ENCODE data around the gene RNF38. TPM values are rescaled to one million over a fixed set of nuclear protein-coding genes. Genes with fewer than 3 reads are reported as not detected.

The RNF38 gene
- polyA plus RNA-seq, 1 donor from 2014 or later = 61.9 TPM

DNA sequence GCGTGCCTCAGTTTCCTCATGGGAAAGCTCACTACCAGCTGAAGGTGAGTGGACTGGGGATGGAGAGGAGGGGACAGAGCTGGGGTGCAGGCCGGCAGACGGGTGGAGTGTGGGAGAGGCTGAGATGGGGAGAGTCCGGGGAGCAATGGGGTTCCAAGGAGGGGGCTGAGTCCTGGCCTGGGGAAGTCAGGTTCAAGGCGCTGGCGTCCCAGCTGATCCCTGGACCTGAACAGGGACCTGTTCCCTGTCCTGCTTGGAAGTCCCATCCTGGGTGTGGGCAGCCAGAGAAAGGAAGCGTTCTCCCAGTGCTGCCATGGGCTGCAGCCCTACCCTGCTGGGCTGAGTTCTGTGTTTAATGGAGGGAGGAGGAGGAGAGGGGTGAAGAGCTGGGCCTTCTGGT, 80.9 kb downstream of the RNF38 start:
- no peaks in the 10 kb centered on the region for H3K36me3 ChIP-seq (ENCODE audit: insufficient read depth, low read length)
- H3K27me3 ChIP-seq (ENCODE audit: insufficient read depth, low read depth, low read length) = no peaks in the 10 kb centered on the region
- no peak overlapping the region for H3K4me3 ChIP-seq (ENCODE audit: low read length)
- H3K79me2 ChIP-seq (replicated peaks; ENCODE audit: insufficient read depth, low read length) = no peaks in the 10 kb centered on the region
- no peaks in the 10 kb centered on the region for H3F3A ChIP-seq (ENCODE audit: insufficient read depth, low read length, poor library complexity, severe bottlenecking)
- no peak overlapping the region for H3K4me2 ChIP-seq (ENCODE audit: low read length)
- no peak overlapping the region for H3K27ac ChIP-seq (ENCODE audit: low read length)
- no peaks in the 10 kb centered on the region for H3K9me2 ChIP-seq (ENCODE audit: insufficient read depth, low read length)
- TF ChIP-seq, protein P1, sequence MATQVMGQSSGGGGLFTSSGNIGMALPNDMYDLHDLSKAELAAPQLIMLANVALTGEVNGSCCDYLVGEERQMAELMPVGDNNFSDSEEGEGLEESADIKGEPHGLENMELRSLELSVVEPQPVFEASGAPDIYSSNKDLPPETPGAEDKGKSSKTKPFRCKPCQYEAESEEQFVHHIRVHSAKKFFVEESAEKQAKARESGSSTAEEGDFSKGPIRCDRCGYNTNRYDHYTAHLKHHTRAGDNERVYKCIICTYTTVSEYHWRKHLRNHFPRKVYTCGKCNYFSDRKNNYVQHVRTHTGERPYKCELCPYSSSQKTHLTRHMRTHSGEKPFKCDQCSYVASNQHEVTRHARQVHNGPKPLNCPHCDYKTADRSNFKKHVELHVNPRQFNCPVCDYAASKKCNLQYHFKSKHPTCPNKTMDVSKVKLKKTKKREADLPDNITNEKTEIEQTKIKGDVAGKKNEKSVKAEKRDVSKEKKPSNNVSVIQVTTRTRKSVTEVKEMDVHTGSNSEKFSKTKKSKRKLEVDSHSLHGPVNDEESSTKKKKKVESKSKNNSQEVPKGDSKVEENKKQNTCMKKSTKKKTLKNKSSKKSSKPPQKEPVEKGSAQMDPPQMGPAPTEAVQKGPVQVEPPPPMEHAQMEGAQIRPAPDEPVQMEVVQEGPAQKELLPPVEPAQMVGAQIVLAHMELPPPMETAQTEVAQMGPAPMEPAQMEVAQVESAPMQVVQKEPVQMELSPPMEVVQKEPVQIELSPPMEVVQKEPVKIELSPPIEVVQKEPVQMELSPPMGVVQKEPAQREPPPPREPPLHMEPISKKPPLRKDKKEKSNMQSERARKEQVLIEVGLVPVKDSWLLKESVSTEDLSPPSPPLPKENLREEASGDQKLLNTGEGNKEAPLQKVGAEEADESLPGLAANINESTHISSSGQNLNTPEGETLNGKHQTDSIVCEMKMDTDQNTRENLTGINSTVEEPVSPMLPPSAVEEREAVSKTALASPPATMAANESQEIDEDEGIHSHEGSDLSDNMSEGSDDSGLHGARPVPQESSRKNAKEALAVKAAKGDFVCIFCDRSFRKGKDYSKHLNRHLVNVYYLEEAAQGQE (IDR thresholded peaks at IDR 0.05; ENCODE audit: borderline replicate concordance) = no peak
- TF ChIP-seq MXI1 (conservative IDR thresholded peaks at IDR 0.05; ENCODE audit: poor library complexity, severe bottlenecking) = no peak
- no peak for TF ChIP-seq SMC3 (conservative IDR thresholded peaks at IDR 0.05; ENCODE audit: poor library complexity)
- TF ChIP-seq EZH2 (IDR thresholded peaks at IDR 0.05; ENCODE audit: borderline replicate concordance, insufficient read depth, low read length, poor library complexity, severe bottlenecking) = no peak
- TF ChIP-seq, protein P2, sequence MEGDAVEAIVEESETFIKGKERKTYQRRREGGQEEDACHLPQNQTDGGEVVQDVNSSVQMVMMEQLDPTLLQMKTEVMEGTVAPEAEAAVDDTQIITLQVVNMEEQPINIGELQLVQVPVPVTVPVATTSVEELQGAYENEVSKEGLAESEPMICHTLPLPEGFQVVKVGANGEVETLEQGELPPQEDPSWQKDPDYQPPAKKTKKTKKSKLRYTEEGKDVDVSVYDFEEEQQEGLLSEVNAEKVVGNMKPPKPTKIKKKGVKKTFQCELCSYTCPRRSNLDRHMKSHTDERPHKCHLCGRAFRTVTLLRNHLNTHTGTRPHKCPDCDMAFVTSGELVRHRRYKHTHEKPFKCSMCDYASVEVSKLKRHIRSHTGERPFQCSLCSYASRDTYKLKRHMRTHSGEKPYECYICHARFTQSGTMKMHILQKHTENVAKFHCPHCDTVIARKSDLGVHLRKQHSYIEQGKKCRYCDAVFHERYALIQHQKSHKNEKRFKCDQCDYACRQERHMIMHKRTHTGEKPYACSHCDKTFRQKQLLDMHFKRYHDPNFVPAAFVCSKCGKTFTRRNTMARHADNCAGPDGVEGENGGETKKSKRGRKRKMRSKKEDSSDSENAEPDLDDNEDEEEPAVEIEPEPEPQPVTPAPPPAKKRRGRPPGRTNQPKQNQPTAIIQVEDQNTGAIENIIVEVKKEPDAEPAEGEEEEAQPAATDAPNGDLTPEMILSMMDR (IDR thresholded peaks at IDR 0.05; ENCODE audit: poor library complexity, severe bottlenecking) = no peak
- no peak for TF ChIP-seq EP300 (conservative IDR thresholded peaks at IDR 0.05; ENCODE audit: poor library complexity, severe bottlenecking)
- no peak for TF ChIP-seq TAF1 (IDR thresholded peaks at IDR 0.05; ENCODE audit: low read depth)
- TF ChIP-seq POLR2AphosphoS5 (IDR thresholded peaks at IDR 0.05) = no peak
- no peak for TF ChIP-seq RAD21 (conservative IDR thresholded peaks at IDR 0.05)
- H2AFZ ChIP-seq (ENCODE audit: low read depth, low read length) = no peak overlapping the region
- no peak overlapping the region for H3K9ac ChIP-seq (ENCODE audit: low read length)
- H4K20me1 ChIP-seq (ENCODE audit: insufficient read depth) = no peaks in the 10 kb centered on the region
- no peaks in the 10 kb centered on the region for H3K9me3 ChIP-seq (ENCODE audit: low read length)

DNA sequence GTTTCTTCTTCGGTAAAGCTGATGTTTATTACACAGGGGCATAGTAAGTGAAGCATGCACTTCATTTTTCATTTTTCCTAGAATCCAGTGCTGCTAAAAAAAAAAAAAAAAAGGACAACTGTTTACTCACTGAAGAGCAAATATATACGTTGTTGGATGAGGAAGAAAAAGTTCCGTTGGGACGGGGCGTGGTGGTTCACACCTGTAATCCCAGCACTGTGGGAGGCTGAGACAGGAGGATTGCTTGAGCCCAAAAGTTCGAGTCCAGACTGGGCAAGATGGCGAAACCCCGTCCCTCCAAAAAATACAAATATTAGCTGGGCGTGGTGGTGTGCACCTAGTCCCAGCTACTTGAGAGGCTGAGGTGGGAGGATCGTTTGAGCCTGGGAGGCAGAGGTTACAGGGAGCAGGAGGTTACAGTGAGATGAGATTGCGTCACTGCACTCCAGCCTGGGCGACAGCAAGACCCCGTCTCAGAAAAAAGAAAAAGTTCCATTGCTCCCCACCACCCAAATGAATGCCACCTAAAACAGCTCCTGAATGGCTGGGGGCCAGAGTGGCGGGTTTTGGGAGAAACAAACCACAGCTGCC, 81.8 kb downstream of the RNF38 start:
- H3K9ac ChIP-seq (ENCODE audit: low read length) = no peak overlapping the region
- no peaks in the 10 kb centered on the region for H4K20me1 ChIP-seq (ENCODE audit: insufficient read depth)
- H3K9me3 ChIP-seq (ENCODE audit: low read length) = no peaks in the 10 kb centered on the region
- H3K4me2 ChIP-seq (ENCODE audit: low read length) = no peak overlapping the region
- no peak overlapping the region for H3K27ac ChIP-seq (ENCODE audit: low read length)
- H2AFZ ChIP-seq (ENCODE audit: low read depth, low read length) = no peak overlapping the region
- no peaks in the 10 kb centered on the region for H3K79me2 ChIP-seq (replicated peaks; ENCODE audit: insufficient read depth, low read length)
- H3K27me3 ChIP-seq (ENCODE audit: insufficient read depth, low read depth, low read length) = no peaks in the 10 kb centered on the region
- no peaks in the 10 kb centered on the region for H3F3A ChIP-seq (ENCODE audit: insufficient read depth, low read length, poor library complexity, severe bottlenecking)
- H3K4me3 ChIP-seq (ENCODE audit: low read length) = no peak overlapping the region
- TF ChIP-seq MXI1 (conservative IDR thresholded peaks at IDR 0.05; ENCODE audit: poor library complexity, severe bottlenecking) = no peak
- TF ChIP-seq TAF1 (IDR thresholded peaks at IDR 0.05; ENCODE audit: low read depth) = no peak
- TF ChIP-seq, protein P2 (IDR thresholded peaks at IDR 0.05; ENCODE audit: poor library complexity, severe bottlenecking) = no peak
- no peak for TF ChIP-seq POLR2AphosphoS5 (IDR thresholded peaks at IDR 0.05)
- TF ChIP-seq EP300 (conservative IDR thresholded peaks at IDR 0.05; ENCODE audit: poor library complexity, severe bottlenecking) = no peak
- TF ChIP-seq, protein P1 (IDR thresholded peaks at IDR 0.05; ENCODE audit: borderline replicate concordance) = no peak
- TF ChIP-seq RAD21 (conservative IDR thresholded peaks at IDR 0.05) = no peak
- no peak for TF ChIP-seq EZH2 (IDR thresholded peaks at IDR 0.05; ENCODE audit: borderline replicate concordance, insufficient read depth, low read length, poor library complexity, severe bottlenecking)
- no peak for TF ChIP-seq SMC3 (conservative IDR thresholded peaks at IDR 0.05; ENCODE audit: poor library complexity)
- no peaks in the 10 kb centered on the region for H3K36me3 ChIP-seq (ENCODE audit: insufficient read depth, low read length)
- no peaks in the 10 kb centered on the region for H3K9me2 ChIP-seq (ENCODE audit: insufficient read depth, low read length)

Data from neural cell (in vitro differentiated cells).